Retinal pigment epithelial cell (primary cell): Measurements from ENCODE around the gene CASP7.

Experiments
- DNase-seq: peaks from one replicate; pipeline ENCODE4 v3.0.0-alpha.2; 2010; ENCODE audit warnings: low read depth
- H3K4me3 ChIP-seq: 2 replicates; pipeline ENCODE4 v1.5.1; 2011; ENCODE audit warnings: mild to moderate bottlenecking, low read length, control low read depth, moderate library complexity
- CTCF ChIP-seq: conservative IDR thresholded peaks from 2 replicates; pipeline ENCODE4 v1.5.1; 2011; ENCODE audit warnings: low read depth, low read length, control low read depth, inconsistent platforms

The CASP7 gene

GRCh38 chr10:113689057-113689456 lies 9.3 kb downstream of the CASP7 start:
- DNase-seq = no peak
- no peak for TF ChIP-seq CTCF
- no peak overlapping the region for H3K4me3 ChIP-seq

GRCh38 chr10:113689574-113689973 lies 9.9 kb downstream of the CASP7 start:
- TF ChIP-seq CTCF = no peak

GRCh38 chr10:113690749-113691148 lies 11.0 kb downstream of the CASP7 start:
- no peak for TF ChIP-seq CTCF
- no peak overlapping the region for H3K4me3 ChIP-seq
- no peak for DNase-seq

More at GRCh38 chr10:113689574-113689973, 9.9 kb downstream of the CASP7 start:
- no peak for DNase-seq
- H3K4me3 ChIP-seq = no peak overlapping the region

GRCh38 chr10:113691381-113691780 lies 11.7 kb downstream of the CASP7 start:
- no peak overlapping the region for H3K4me3 ChIP-seq
- DNase-seq = no peak
- no peak for TF ChIP-seq CTCF

- TF ChIP-seq CTCF = no peak
- no peak for DNase-seq
- no peak overlapping the region for H3K4me3 ChIP-seq
These were observed 12.6 kb downstream of the CASP7 start for GRCh38 chr10:113692271-113692670.

- TF ChIP-seq CTCF = no peak
- H3K4me3 ChIP-seq = no peak overlapping the region
- no peak for DNase-seq
These were observed 13.6 kb downstream of the CASP7 start for GRCh38 chr10:113693348-113693747.

GRCh38 chr10:113695691-113696090 lies 16.0 kb downstream of the CASP7 start:
- TF ChIP-seq CTCF = no peak
- DNase-seq = no peak
- no peak overlapping the region for H3K4me3 ChIP-seq
